ENCODE results near the gene PADI4. TPM values are rescaled to one million over a fixed set of nuclear protein-coding genes. Genes with fewer than 3 reads are reported as not detected.

The PADI4 gene
- total RNA-seq, 2 experiments from 2014 or later = 0.12 to 0.24 TPM

DNA sequence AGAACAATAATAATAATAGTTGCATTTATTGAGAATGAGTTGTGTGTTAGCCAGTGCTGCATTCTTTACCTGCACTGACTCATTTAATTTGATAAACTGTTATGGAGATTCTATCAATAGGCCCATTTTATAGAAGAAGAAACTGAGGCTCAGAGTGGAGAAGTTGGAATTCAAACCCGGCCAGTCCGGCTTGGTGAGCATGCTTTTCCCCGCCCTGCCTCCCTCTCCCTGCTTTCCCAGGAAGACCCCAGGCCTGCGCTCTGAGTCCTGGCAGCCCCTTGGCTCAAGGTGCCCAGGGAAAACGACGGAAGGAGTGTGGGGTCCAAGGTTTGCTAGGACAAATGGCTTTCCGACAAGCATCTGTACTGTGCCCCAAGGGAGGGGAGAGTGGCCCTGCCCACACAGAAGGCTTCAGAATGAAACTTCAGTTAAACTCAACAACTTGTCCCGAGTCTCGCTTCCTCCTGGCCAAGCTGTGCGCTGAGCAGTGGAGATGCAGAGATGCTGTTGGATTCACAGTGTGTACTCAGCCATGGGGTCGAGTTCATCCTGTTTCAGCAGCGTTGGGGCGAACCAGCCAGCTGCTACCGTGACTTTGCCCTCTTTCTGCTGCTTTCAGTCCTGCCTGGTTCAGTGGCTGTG lies 40.7 kb downstream of the PADI4 start:
- H3K4me3 Mint-ChIP-seq = no peak overlapping the region
- POLR2A ChIA-PET = no interaction called here
- no peaks in the 10 kb centered on the region for H3K9me3 Mint-ChIP-seq
- H3K4me1 Mint-ChIP-seq (ENCODE audit: low read depth) = no peaks in the 10 kb centered on the region
- no peak for DNase-seq
- CTCF ChIA-PET = no interaction called here
- H3K27me3 Mint-ChIP-seq = peaks cover 8% of the 10 kb centered on the region
- H3K36me3 Mint-ChIP-seq = no peaks in the 10 kb centered on the region
- H3K27ac Mint-ChIP-seq = no peak overlapping the region
- intact Hi-C loops (cut with micrococcal nuclease) = no loop called here

DNA sequence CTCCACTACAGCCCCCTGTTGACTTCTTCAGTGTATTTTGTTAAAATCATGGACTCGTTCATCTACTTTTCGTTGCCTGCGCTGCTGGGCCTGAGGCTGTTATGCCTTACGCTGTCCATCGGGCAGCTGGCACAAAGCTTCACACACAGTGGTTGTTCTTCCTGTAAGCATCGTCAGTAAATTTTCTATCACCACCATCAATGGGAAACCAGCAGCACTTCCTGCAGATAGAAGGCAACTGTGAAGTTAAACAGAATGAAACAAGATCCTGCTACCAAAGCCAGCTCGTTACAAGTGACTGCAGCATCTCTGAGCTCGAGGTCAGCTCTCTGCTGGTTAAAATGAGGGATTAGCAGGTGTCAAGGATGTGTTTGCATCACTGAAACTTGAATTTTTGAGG lies 42.1 kb downstream of the PADI4 start:
- no peaks in the 10 kb centered on the region for H3K4me1 Mint-ChIP-seq (ENCODE audit: low read depth)
- no peak overlapping the region for H3K4me3 Mint-ChIP-seq
- H3K27ac Mint-ChIP-seq = no peak overlapping the region
- no peaks in the 10 kb centered on the region for H3K9me3 Mint-ChIP-seq
- H3K36me3 Mint-ChIP-seq = no peaks in the 10 kb centered on the region
- intact Hi-C loops (cut with micrococcal nuclease) = no loop called here
- H3K27me3 Mint-ChIP-seq = peaks cover 8% of the 10 kb centered on the region
- ChIA-PET CTCF (interaction anchor here (1.4 kb wide), 1 partner anchor 13 kb away, joined by 5 read pairs; no protein-coding TSS in a partner anchor), POLR2A (no interaction called here)
- no peak for DNase-seq

DNA sequence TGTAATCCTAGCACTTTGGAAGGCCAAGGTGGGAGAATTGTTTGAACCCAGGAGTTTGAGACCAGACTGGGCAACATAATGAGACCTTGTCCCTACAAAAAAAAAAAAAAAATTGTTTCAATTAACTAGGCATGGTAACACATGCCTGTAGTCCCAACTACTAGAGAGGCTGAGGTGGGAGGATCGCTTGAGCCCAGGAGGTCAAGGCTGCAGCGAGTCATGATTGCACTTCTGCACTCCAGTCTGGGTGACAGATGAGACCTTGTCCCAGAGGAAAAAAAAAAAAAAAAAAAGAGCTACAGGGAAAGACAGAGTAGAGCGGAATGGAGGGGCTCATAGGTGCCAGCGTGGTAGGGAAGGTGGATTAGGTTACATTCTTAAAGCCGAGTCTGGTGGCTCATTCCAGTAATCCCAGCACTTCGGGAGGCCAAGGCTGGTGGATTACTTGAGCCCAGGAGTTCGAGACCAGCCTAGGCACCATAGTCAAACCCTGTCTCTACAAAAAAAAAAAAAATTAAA lies 43.0 kb downstream of the PADI4 start:
- H3K27ac Mint-ChIP-seq = no peak overlapping the region
- no peaks in the 10 kb centered on the region for H3K4me1 Mint-ChIP-seq (ENCODE audit: low read depth)
- ChIA-PET CTCF (interaction anchor here (1.4 kb wide), 1 partner anchor 14 kb away, joined by 5 read pairs; no protein-coding TSS in a partner anchor), POLR2A (no interaction called here)
- H3K9me3 Mint-ChIP-seq = no peaks in the 10 kb centered on the region
- peaks cover 8% of the 10 kb centered on the region for H3K27me3 Mint-ChIP-seq
- no peak overlapping the region for H3K4me3 Mint-ChIP-seq
- H3K36me3 Mint-ChIP-seq = no peaks in the 10 kb centered on the region
- no peak for DNase-seq
- intact Hi-C loops (cut with micrococcal nuclease) = no loop called here

DNA sequence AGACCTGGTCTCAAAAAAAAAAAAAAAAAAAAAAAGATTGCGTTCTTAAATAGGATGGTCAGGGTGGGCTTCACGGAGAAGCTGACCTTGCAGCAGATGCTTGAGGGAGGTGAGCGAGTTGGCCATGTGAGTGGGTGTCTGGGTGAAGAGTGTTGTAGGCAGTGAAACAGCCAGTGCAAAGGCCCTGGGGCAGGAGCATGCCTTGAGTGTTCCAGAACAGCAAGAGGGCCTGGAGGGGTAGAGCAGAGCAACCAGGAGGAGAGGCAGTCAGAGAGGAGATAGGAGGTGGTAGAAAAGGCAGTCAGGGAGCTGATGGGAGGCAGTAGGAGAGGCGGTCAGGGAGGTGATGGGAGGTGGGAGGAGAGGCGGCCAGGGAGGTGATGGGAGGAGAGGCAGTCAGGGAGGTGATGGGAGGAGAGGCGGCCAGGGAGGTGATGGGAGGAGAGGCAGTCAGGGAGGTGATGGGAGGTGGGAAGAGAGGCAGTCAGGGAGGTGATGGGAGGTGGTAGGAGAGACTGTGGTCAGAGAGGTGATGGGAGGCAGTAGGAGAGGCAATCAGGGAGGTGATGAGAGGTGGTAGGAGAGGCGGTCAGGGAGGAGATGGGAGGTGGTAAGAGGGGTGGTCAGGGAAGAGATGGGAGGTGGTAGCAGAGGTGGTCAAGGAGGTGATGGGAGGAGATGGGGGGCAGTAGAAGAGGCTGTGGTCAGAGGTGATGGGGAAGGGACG lies 43.8 kb downstream of the PADI4 start:
- Mint-ChIP-seq H3K36me3 (no peaks in the 10 kb centered on the region), H3K4me3 (no peak overlapping the region), H3K4me1 (ENCODE audit: low read depth) (no peaks in the 10 kb centered on the region), H3K27ac (no peak overlapping the region), H3K27me3 (peaks cover 6% of the 10 kb centered on the region), H3K9me3 (no peaks in the 10 kb centered on the region)
- intact Hi-C loops (cut with micrococcal nuclease) = no loop called here
- no peak for DNase-seq
- ChIA-PET CTCF (no interaction called here), POLR2A (no interaction called here)

DNA sequence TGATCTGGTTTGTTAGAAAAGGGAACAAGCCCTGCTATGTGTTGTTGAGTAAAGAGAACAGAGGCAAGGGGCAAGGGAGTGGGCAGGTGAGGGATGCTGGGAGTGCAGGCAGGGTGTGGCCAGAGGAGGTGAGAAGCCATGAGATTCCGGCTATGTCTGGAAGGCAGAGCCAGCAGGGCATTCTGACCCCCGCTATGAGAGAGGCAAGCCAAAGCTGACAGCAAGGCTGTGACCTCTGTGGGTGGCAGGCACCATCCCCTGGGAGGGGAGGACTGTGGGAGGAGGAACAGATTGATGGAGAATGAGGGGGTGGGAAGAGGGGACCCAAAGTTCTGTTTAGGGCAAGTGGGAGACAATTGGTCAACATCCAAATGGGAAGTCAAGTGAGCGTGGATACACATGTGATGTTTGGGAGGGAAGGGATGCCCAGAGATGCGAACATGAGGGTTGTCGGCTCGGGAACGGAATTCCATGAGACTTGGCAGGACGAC lies 44.5 kb downstream of the PADI4 start:
- peaks cover 6% of the 10 kb centered on the region for H3K27me3 Mint-ChIP-seq
- ChIA-PET POLR2A (no interaction called here), CTCF (no interaction called here)
- no peaks in the 10 kb centered on the region for H3K4me1 Mint-ChIP-seq (ENCODE audit: low read depth)
- DNase-seq = no peak
- H3K9me3 Mint-ChIP-seq = no peaks in the 10 kb centered on the region
- no peaks in the 10 kb centered on the region for H3K36me3 Mint-ChIP-seq
- intact Hi-C loops (cut with micrococcal nuclease) = no loop called here
- no peak overlapping the region for H3K4me3 Mint-ChIP-seq
- no peak overlapping the region for H3K27ac Mint-ChIP-seq

DNA sequence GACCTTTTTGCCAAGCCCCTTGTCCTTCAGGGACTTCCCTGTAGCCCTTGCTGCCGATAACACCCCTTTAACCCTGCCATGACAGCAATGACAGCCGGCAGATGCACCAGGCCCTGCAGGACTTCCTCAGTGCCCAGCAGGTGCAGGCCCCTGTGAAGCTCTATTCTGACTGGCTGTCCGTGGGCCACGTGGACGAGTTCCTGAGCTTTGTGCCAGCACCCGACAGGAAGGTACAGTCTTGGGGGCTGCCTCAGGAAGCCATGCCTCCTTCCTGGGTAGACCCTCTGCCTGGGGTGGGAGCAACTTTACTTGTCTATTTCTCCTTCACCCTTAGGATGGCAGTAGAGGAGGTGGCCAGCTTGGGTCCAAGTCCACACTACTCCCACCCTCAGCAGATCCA lies 47.9 kb downstream of the PADI4 start:
- peak; percentile 10 for DNase-seq
- ChIA-PET POLR2A (no interaction called here), CTCF (interaction anchor here (0.6 to 0.7 kb wide), 2 partner anchors 46 to 1491 kb away, joined by 3 to 4 read pairs; no protein-coding TSS in a partner anchor)
- no peaks in the 10 kb centered on the region for H3K4me1 Mint-ChIP-seq (ENCODE audit: low read depth)
- no peak overlapping the region for H3K4me3 Mint-ChIP-seq
- peaks cover 2% of the 10 kb centered on the region for H3K27me3 Mint-ChIP-seq
- H3K36me3 Mint-ChIP-seq = no peaks in the 10 kb centered on the region
- intact Hi-C loops (cut with micrococcal nuclease) = no loop called here
- no peak overlapping the region for H3K27ac Mint-ChIP-seq
- H3K9me3 Mint-ChIP-seq = no peaks in the 10 kb centered on the region

DNA sequence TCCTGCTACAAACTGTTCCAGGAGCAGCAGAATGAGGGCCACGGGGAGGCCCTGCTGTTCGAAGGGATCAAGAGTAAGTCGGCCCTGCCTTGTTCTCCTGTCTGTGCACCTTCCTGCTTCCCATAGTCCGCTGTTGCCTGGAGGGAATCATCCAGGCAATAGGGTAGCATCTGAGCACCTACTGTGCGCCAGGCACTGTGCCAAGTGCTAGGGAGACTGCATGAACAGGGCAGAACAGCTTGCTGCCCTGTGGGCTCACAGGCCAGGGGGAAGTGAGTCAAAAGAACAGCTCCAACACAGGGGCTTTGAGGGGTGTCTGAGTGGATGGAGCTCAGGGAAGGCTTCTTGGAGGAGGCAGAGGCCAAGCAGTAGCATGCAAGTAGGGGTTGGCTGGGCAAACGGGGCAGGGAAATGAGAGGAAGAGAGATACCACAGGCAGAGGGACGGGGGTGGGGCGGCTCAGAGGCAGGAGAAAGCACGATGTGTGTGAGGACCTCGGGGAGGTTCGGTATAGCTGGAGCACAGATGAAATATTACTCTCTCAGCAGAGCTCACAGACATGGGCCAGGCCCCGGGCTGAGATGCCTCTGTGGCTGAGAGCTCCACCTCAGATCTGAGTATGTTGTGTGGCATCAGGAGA lies 48.5 kb downstream of the PADI4 start:
- Mint-ChIP-seq H3K27me3 (peaks cover 2% of the 10 kb centered on the region), H3K4me3 (no peak overlapping the region), H3K36me3 (no peaks in the 10 kb centered on the region), H3K9me3 (no peaks in the 10 kb centered on the region), H3K4me1 (ENCODE audit: low read depth) (no peaks in the 10 kb centered on the region), H3K27ac (no peak overlapping the region)
- intact Hi-C loops (cut with micrococcal nuclease) = no loop called here
- POLR2A ChIA-PET = no interaction called here
- CTCF ChIA-PET = interaction anchor here (0.6 kb wide), 1 partner anchor 1491 kb away, joined by 4 read pairs; no protein-coding TSS in a partner anchor
- DNase-seq = no peak

DNA sequence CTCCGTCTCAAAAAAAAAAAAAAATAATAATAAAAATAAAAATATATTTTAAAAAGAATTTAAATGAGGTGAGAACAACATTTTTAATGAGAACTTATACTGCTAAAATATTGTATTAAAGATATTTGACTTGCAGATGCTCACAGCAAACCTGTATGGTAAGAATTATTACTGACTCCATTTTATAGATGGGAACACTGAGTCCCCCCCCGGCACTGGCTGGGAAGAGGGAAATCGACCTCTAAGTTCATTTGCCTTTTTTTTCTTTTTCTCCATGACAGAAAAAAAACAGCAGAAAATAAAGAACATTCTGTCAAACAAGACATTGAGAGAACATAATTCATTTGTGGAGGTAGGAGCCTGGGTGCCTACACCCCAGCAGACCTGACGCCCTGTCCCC lies 50.6 kb downstream of the PADI4 start:
- ChIA-PET CTCF (no interaction called here), POLR2A (no interaction called here)
- H3K36me3 Mint-ChIP-seq = no peaks in the 10 kb centered on the region
- H3K4me3 Mint-ChIP-seq = no peak overlapping the region
- DNase-seq = no peak
- intact Hi-C loops (cut with micrococcal nuclease) = no loop called here
- H3K4me1 Mint-ChIP-seq (ENCODE audit: low read depth) = no peaks in the 10 kb centered on the region
- H3K27ac Mint-ChIP-seq = no peak overlapping the region
- no peaks in the 10 kb centered on the region for H3K9me3 Mint-ChIP-seq
- peaks cover under 1% of the 10 kb centered on the region for H3K27me3 Mint-ChIP-seq

- no peak for DNase-seq
- intact Hi-C loops (cut with micrococcal nuclease) = no loop called here
- peaks cover 2% of the 10 kb centered on the region for H3K27me3 Mint-ChIP-seq
- no peak overlapping the region for H3K4me3 Mint-ChIP-seq
- no peak overlapping the region for H3K27ac Mint-ChIP-seq
- CTCF ChIA-PET = no interaction called here
- POLR2A ChIA-PET = no interaction called here
- H3K9me3 Mint-ChIP-seq = no peaks in the 10 kb centered on the region
- H3K36me3 Mint-ChIP-seq = no peaks in the 10 kb centered on the region
- H3K4me1 Mint-ChIP-seq (ENCODE audit: low read depth) = no peaks in the 10 kb centered on the region
Measured at GRCh38 chr1:17359031-17359430, 51.0 kb downstream of the PADI4 start.

GRCh38 chr1:17359808-17360207 lies 51.8 kb downstream of the PADI4 start:
- Mint-ChIP-seq H3K4me3 (no peak overlapping the region), H3K27ac (no peak overlapping the region), H3K9me3 (no peaks in the 10 kb centered on the region), H3K4me1 (ENCODE audit: low read depth) (no peaks in the 10 kb centered on the region), H3K27me3 (peaks cover 5% of the 10 kb centered on the region), H3K36me3 (no peaks in the 10 kb centered on the region)
- ChIA-PET POLR2A (no interaction called here), CTCF (no interaction called here)
- DNase-seq = no peak
- intact Hi-C loops (cut with micrococcal nuclease) = no loop called here

DNA sequence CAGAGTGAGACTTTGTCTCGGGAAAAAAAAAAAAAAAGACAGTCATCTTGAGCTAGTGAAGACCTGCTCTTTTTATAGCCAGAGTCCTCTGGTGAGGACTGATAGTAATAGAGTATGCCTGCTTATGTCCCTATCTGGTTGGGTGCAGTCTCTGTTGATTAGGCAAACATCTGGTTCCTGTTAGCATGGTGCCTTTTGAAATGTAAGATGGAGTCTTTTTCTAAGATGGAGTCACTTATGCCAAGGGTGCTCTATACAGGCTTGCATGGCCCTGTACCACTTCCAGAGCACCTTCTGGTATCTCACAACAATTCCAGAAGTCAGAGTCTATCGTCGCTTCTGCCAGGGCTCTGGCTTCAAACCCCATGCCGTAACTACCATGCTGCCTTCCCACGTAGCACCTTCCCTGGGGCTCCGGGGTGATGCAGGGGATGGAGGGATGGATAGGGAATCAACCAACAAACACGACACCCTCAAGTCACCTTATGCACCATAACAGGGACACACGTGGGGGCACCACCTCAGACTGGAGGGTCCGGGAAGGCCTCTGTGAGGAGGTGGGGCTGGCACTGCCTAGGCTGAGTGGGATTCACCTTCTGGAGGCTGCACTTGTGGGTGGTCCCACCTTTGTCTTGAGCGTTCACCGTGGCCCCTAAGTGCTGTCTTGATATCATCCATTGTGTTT lies 52.4 kb downstream of the PADI4 start:
- intact Hi-C loops (cut with micrococcal nuclease) = no loop called here
- POLR2A ChIA-PET = interaction anchor here (0.7 kb wide), 1 partner anchor 12 kb away, joined by 3 read pairs; the partner anchor contains the start of gene PADI6
- no peaks in the 10 kb centered on the region for H3K9me3 Mint-ChIP-seq
- H3K36me3 Mint-ChIP-seq = no peaks in the 10 kb centered on the region
- H3K27ac Mint-ChIP-seq = no peak overlapping the region
- H3K4me3 Mint-ChIP-seq = no peak overlapping the region
- H3K27me3 Mint-ChIP-seq = peaks cover 5% of the 10 kb centered on the region
- CTCF ChIA-PET = no interaction called here
- DNase-seq = no peak
- no peaks in the 10 kb centered on the region for H3K4me1 Mint-ChIP-seq (ENCODE audit: low read depth)

DNA sequence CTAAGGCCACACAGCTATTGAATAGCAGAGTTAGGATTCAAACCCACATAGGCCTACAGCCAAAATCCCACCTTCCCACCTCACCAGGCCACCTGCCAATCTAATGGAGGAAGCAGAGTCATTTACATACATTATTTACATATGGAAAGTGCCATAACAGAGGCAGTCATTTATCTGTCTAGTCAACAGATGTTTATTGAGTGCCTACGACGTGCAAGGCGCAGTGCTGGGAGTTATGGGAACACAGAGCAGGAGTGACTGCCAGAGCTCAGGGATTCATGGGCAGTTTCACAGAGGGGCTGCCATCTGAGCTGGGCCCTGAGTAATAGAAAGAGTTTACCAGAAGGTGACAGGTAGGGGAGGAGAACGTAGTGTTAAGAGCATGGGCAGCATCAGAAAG lies 53.7 kb downstream of the PADI4 start:
- H3K4me3 Mint-ChIP-seq = no peak overlapping the region
- intact Hi-C loops (cut with micrococcal nuclease) = no loop called here
- H3K27ac Mint-ChIP-seq = no peak overlapping the region
- POLR2A ChIA-PET = no interaction called here
- no peak for DNase-seq
- peaks cover 5% of the 10 kb centered on the region for H3K27me3 Mint-ChIP-seq
- H3K9me3 Mint-ChIP-seq = no peaks in the 10 kb centered on the region
- CTCF ChIA-PET = no interaction called here
- no peaks in the 10 kb centered on the region for H3K4me1 Mint-ChIP-seq (ENCODE audit: low read depth)
- H3K36me3 Mint-ChIP-seq = no peaks in the 10 kb centered on the region

Data from activated CD4-positive, alpha-beta memory T cell treated with anti-CD3 and anti-CD28 coated beads for 36 hours (primary cell).